HepG2 (cell line): ENCODE data around the gene NAXD. TPM values are rescaled to one million over a fixed set of nuclear protein-coding genes. Genes with fewer than 3 reads are reported as not detected.

ENCODE experiments used
- ATF7 ChIP-seq, 2 experiments: fragments of 450-650 bp in 1 of 2; sonication (generic) in 1 of 2; formaldehyde crosslinking in 1 of 2; IDR thresholded peaks; 2 replicates each; pipeline versions ENCODE4 v1.4.0 to v1.6.1; 2016 to 2020; ENCODE audit warnings: antibody characterized with exemption in 1 of 2, mild to moderate bottlenecking in 1 of 2, missing genetic modification reagents in 1 of 2
- KIAA2018 ChIP-seq: sonication (generic); formaldehyde crosslinking; IDR thresholded peaks from 2 replicates; pipeline ENCODE4 v1.5.0; 2020; ENCODE audit warnings: mild to moderate bottlenecking, missing genetic modification reagents, borderline replicate concordance
- MYPOP ChIP-seq: sonication (generic); formaldehyde crosslinking; IDR thresholded peaks from 2 replicates; pipeline ENCODE4 v1.8.1; 2023; ENCODE audit warnings: mild to moderate bottlenecking, moderate library complexity, missing genetic modification reagents
- PHF20 ChIP-seq: sonication (generic); formaldehyde crosslinking; IDR thresholded peaks from 2 replicates; pipeline ENCODE4 v1.5.0; 2020; ENCODE audit warnings: mild to moderate bottlenecking, missing genetic modification reagents
- ZNF276 ChIP-seq: sonication (generic); formaldehyde crosslinking; IDR thresholded peaks from 2 replicates; pipeline ENCODE4 v1.4.0; 2020; ENCODE audit warnings: mild to moderate bottlenecking, low read depth, missing genetic modification reagents
- ZNF841 ChIP-seq: sonication (generic); formaldehyde crosslinking; IDR thresholded peaks from 2 replicates; pipeline ENCODE4 v1.8.1; 2023; ENCODE audit warnings: missing genetic modification reagents, borderline replicate concordance
- polyA plus RNA-seq, 8 experiments: library from polyadenylated mRNA; depleted of rRNA in 3 of 8; stranded (reverse) in 7 of 8; unstranded in 1 of 8; fragments of >200 nt; fragmentation: Illumina TruSeq in 4 of 8; extraction: Trizol in 4 of 8; gene quantifications; 2 replicates each; pipeline versions ENCODE4 v1.2.1 to v1.2.3, GENCODE V29; 2011 to 2016; ENCODE audit warnings: low read depth in 4 of 8, missing spikeins in 1 of 8, mixed read lengths in 1 of 8; ENCODE audit not compliant: insufficient read depth in 1 of 8
- total RNA-seq, 5 experiments: library from RNA; depleted of rRNA; stranded (reverse); fragments of >200 nt; fragmentation: Illumina TruSeq; extraction: Trizol; gene quantifications; 2 replicates each; pipeline ENCODE4 v1.2.3, GENCODE V29; 2016; ENCODE audit warnings: low read depth in 1 of 5

The NAXD gene
- total and polyA plus RNA-seq, 2 of the 13 experiments (the other 11 are each of a cell fraction or from before 2014, with no cell fraction given): 19.0 to 23.2 TPM

GRCh38 chr13:110653851-110654250, 38.5 kb downstream of the NAXD start (continued):
- TF ChIP-seq KIAA2018 (CRISPR knock-in tag) (no peak), ATF7 (IDR thresholded peaks at IDR 0.05) (no peak), ATF7 (CRISPR knock-in tag; IDR thresholded peaks at IDR 0.05) (no peak), MYPOP (CRISPR knock-in tag) (no peak), ZNF276 (CRISPR knock-in tag) (no peak), ZNF841 (CRISPR knock-in tag) (no peak), PHF20 (CRISPR knock-in tag) (no peak)
